Spinal cord (tissue), 10 donors: ENCODE measurements around the gene IGFBP6. TPM values are rescaled to one million over a fixed set of nuclear protein-coding genes. Genes with fewer than 3 reads are reported as not detected.

Source experiments
- DNase-seq, 6 donors: peaks; one replicate each; pipeline versions ENCODE4 v3.0.0 to v3.0.0-alpha.2; 2013 to 2015; ENCODE audit warnings: low spot score in 6 of 6, low read depth in 4 of 6
- H3K27ac ChIP-seq: one replicate; pipeline ENCODE4 v1.5.1; 2013; ENCODE audit warnings: low read depth, low read length, control low read depth
- H3K27me3 ChIP-seq: one replicate; pipeline ENCODE4 v1.6.1; 2013; ENCODE audit warnings: low read length; ENCODE audit not compliant: control insufficient read depth, insufficient read depth
- H3K36me3 ChIP-seq: one replicate; pipeline ENCODE4 v1.6.1; 2013; ENCODE audit warnings: low read length; ENCODE audit not compliant: control insufficient read depth, insufficient read depth
- H3K4me1 ChIP-seq: one replicate; pipeline ENCODE4 v1.6.1; 2013; ENCODE audit warnings: low read length; ENCODE audit not compliant: control insufficient read depth, insufficient read depth
- H3K4me3 ChIP-seq: one replicate; pipeline ENCODE4 v1.5.1; 2013; ENCODE audit warnings: low read depth, low read length, control low read depth
- H3K9me3 ChIP-seq: one replicate; pipeline ENCODE4 v1.6.1; 2013; ENCODE audit warnings: low read length; ENCODE audit not compliant: control insufficient read depth, insufficient read depth
- WGBS: methylation state at CpG from one replicate; pipeline ENCODE4 v1.1.5; 2013; ENCODE audit warnings: missing lambda C conversion rate; ENCODE audit not compliant: insufficient coverage; 5-methylcytosine and 5-hydroxymethylcytosine counted together
- polyA plus RNA-seq, 2 donors: library from polyadenylated mRNA; unstranded; fragments of 120-200 nt; gene quantifications; one replicate each; pipeline ENCODE4 v1.2.1, GENCODE V29; 2013; ENCODE audit not compliant: insufficient read length in 2 of 2
- small RNA-seq: library from RNA; depleted of rRNA; stranded (forward); fragments of <200 nt; gene quantifications from one replicate; pipeline ENCODE3, GENCODE V24; 2014; ENCODE audit warnings: low replicate concordance
- total RNA-seq, 2 donors: library from RNA; depleted of rRNA in 1 of 2; stranded (reverse); fragments of 120-200 nt in 1 of 2; fragments of >200 nt in 1 of 2; gene quantifications; one replicate each; pipeline versions ENCODE4 v1.2.3 to v1.2.4, GENCODE V29; 2013 to 2014
- donor health status: healthy.

IGFBP6 gene
- total and polyA plus RNA-seq, 4 donors, result 33.5 to 149 (median 85.8) TPM

GRCh38 chr12:53131844-53132243 is 34.4 kb downstream of the IGFBP6 start:
- WGBS, result 96% methylated on average over 2 of the region's 2 CpGs
- Histone ChIP-seq H3K27ac (no peak overlapping the region), H3K4me3 (no peak overlapping the region), H3K27me3 (no peaks in the 10 kb centered on the region), H3K36me3 (no peaks in the 10 kb centered on the region), H3K4me1 (no peaks in the 10 kb centered on the region), H3K9me3 (no peaks in the 10 kb centered on the region)
- no peak for DNase-seq

DNA sequence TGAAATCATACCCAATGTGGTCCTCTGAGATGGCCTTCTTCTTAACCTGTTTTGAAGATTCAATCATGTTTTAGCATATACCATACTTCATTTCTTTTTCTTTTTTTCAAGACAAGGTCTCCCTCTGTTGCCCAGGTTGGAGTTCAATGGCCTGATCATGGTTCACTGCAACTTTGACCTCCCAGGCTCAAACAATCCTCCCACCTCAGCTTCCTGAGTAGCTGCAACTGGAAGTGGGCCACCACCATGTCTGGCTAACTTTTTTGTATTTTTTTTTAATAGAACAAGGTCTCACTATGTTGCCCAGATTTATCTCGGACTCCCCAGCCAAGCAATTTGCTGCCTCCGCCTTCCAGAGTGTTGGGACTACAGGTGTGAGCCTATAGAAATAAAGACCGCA is 36.3 kb downstream of the IGFBP6 start:
- DNase-seq, result no peak
- WGBS, result no CpG with 5 or more reads among the region's 3 CpGs

GRCh38 chr12:53143355-53143754 is 45.9 kb downstream of the IGFBP6 start:
- Histone ChIP-seq H3K9me3 (no peaks in the 10 kb centered on the region), H3K27me3 (no peaks in the 10 kb centered on the region), H3K27ac (no peak overlapping the region), H3K4me3 (no peak overlapping the region), H3K36me3 (no peaks in the 10 kb centered on the region), H3K4me1 (no peaks in the 10 kb centered on the region)
- 80% methylated on average over 4 of the region's 4 CpGs for WGBS
- no peak for DNase-seq

More for the DNA sequence above, 36.3 kb downstream of the IGFBP6 start:
- H3K9me3 ChIP-seq, result no peaks in the 10 kb centered on the region
- H3K27me3 ChIP-seq, result no peaks in the 10 kb centered on the region
- H3K27ac ChIP-seq, result no peak overlapping the region
- no peaks in the 10 kb centered on the region for H3K36me3 ChIP-seq
- H3K4me3 ChIP-seq, result no peak overlapping the region
- no peaks in the 10 kb centered on the region for H3K4me1 ChIP-seq

GRCh38 chr12:53145383-53146260 is 48.2 kb downstream of the IGFBP6 start:
- Histone ChIP-seq H3K27me3 (no peaks in the 10 kb centered on the region), H3K4me3 (no peak overlapping the region), H3K36me3 (no peaks in the 10 kb centered on the region), H3K27ac (no peak overlapping the region), H3K9me3 (no peaks in the 10 kb centered on the region), H3K4me1 (no peaks in the 10 kb centered on the region)
- 75% methylated on average over 2 of the region's 5 CpGs for WGBS
- DNase-seq, result no peak

- DNase-seq, result no peak
- H3K4me1 ChIP-seq, result no peaks in the 10 kb centered on the region
- H3K9me3 ChIP-seq, result no peaks in the 10 kb centered on the region
- no peak overlapping the region for H3K27ac ChIP-seq
- no peak overlapping the region for H3K4me3 ChIP-seq
- H3K36me3 ChIP-seq, result no peaks in the 10 kb centered on the region
- H3K27me3 ChIP-seq, result no peaks in the 10 kb centered on the region
- WGBS, result no CpG with 5 or more reads among the region's 5 CpGs
Measured at GRCh38 chr12:53147181-53147580, 49.7 kb downstream of the IGFBP6 start.

- Histone ChIP-seq H3K27me3 (no peaks in the 10 kb centered on the region), H3K4me1 (no peaks in the 10 kb centered on the region), H3K36me3 (no peaks in the 10 kb centered on the region), H3K9me3 (no peaks in the 10 kb centered on the region), H3K4me3 (no peak overlapping the region), H3K27ac (no peak overlapping the region)
- 96% methylated on average over 5 of the region's 15 CpGs for WGBS
- DNase-seq, result no peak
Measured at GRCh38 chr12:53147653-53148052, 50.2 kb downstream of the IGFBP6 start.

DNA sequence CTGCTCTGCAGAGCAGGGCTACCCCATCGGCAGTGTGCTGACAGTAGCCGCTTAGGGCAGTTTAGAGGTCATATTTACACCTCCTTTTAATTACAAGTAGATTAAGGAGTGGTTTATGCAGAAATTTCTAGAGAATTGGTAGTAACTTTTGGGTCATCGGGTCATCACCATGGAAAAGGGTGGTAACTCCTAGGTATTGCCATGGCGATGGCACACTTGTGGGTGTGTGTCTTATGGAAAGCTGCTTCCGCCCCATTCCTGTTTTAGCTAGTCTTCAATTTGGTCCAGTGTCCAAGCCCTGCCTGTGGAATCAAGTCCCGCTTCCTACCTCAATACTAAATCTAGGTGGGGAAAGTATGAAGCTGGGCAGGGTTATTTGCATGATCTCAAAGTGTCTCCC is 53.6 kb downstream of the IGFBP6 start:
- H3K9me3 ChIP-seq, result no peaks in the 10 kb centered on the region
- no peak for DNase-seq
- no peaks in the 10 kb centered on the region for H3K27me3 ChIP-seq
- no peak overlapping the region for H3K4me3 ChIP-seq
- H3K36me3 ChIP-seq, result no peaks in the 10 kb centered on the region
- WGBS, result 43% methylated on average over 1 of the region's 6 CpGs
- H3K27ac ChIP-seq, result no peak overlapping the region
- H3K4me1 ChIP-seq, result no peaks in the 10 kb centered on the region

Small RNA genes within 50 kb of the gene (small RNA-seq; reads per million reads assigned to genes)
- not detected for gene HIGD1AP1
- 0.18 reads per million for gene MIR6757
- not detected for gene RNU6-333P

Other genes starting within 250 kb of the IGFBP6 start
- gene KRT78, start 248.7 kb upstream of the IGFBP6 start, total RNA-seq, result under 1 TPM in 1 of 2 donors, not detected in 1; 0.11 TPM
- not detected for gene KRT78, start 248.7 kb upstream of the IGFBP6 start, polyA plus RNA-seq
- gene KRT8, start 192.6 kb upstream of the IGFBP6 start, total RNA-seq, result 10 to 100 TPM in 1 of 2 donors, under 1 TPM in 1; 0.99 to 12.0 TPM
- gene KRT8, start 192.6 kb upstream of the IGFBP6 start, polyA plus RNA-seq, result 10 to 100 TPM in 1 of 2 donors, 1 to 10 TPM in 1; 1.7 to 10.1 TPM
- 10 to 100 TPM; 14.6 to 52.1 TPM for gene KRT18, start 148.5 kb upstream of the IGFBP6 start, total RNA-seq
- 10 to 100 TPM; 18.2 to 26.7 TPM for gene KRT18, start 148.5 kb upstream of the IGFBP6 start, polyA plus RNA-seq
- 100 to 1,000 TPM; 569 to 678 TPM for gene EIF4B, start 91.2 kb upstream of the IGFBP6 start, total RNA-seq
- gene EIF4B, start 91.2 kb upstream of the IGFBP6 start, polyA plus RNA-seq, result 100 to 1,000 TPM; 215 to 225 TPM
- gene TNS2, start 47.6 kb upstream of the IGFBP6 start, total RNA-seq, result 100 to 1,000 TPM in 1 of 2 donors, 10 to 100 TPM in 1; 23.1 to 117 TPM
- 100 to 1,000 TPM; 102 to 142 TPM for gene TNS2, start 47.6 kb upstream of the IGFBP6 start, polyA plus RNA-seq
- gene SPRYD3, start 18.3 kb upstream of the IGFBP6 start, total RNA-seq, result 10 to 100 TPM; 34.1 to 34.5 TPM
- gene SPRYD3, start 18.3 kb upstream of the IGFBP6 start, polyA plus RNA-seq, result 10 to 100 TPM; 74.1 to 76.2 TPM
- not detected for gene SOAT2, start 5.8 kb downstream of the IGFBP6 start, total RNA-seq
- under 1 TPM in 1 of 2 donors, not detected in 1; 0.21 TPM for gene SOAT2, start 5.8 kb downstream of the IGFBP6 start, polyA plus RNA-seq
- 10 to 100 TPM; 20.1 to 26.1 TPM for gene ZNF740, start 83.1 kb downstream of the IGFBP6 start, total RNA-seq
- 10 to 100 TPM; 40.4 to 46.4 TPM for gene ZNF740, start 83.1 kb downstream of the IGFBP6 start, polyA plus RNA-seq
- gene CSAD, start 83.3 kb downstream of the IGFBP6 start, total RNA-seq, result 10 to 100 TPM; 22.3 to 34.4 TPM
- gene CSAD, start 83.3 kb downstream of the IGFBP6 start, polyA plus RNA-seq, result 100 to 1,000 TPM in 1 of 2 donors, 10 to 100 TPM in 1; 48.1 to 127 TPM
- under 1 TPM; 0.61 to 0.79 TPM for gene ITGB7, start 109.6 kb downstream of the IGFBP6 start, total RNA-seq
- gene ITGB7, start 109.6 kb downstream of the IGFBP6 start, polyA plus RNA-seq, result under 1 TPM; 0.62 to 0.70 TPM
- 10 to 100 TPM; 12.2 to 18.2 TPM for gene RARG, start 134.5 kb downstream of the IGFBP6 start, total RNA-seq
- 10 to 100 TPM; 10.8 to 20.1 TPM for gene RARG, start 134.5 kb downstream of the IGFBP6 start, polyA plus RNA-seq
- gene ESPL1, start 170.6 kb downstream of the IGFBP6 start, total RNA-seq, result 1 to 10 TPM; 3.0 to 4.5 TPM
- 1 to 10 TPM; 6.0 to 9.2 TPM for gene ESPL1, start 170.6 kb downstream of the IGFBP6 start, polyA plus RNA-seq
- gene PFDN5, start 197.9 kb downstream of the IGFBP6 start, total RNA-seq, result 100 to 1,000 TPM; 381 to 945 TPM
- 100 to 1,000 TPM; 566 to 570 TPM for gene PFDN5, start 197.9 kb downstream of the IGFBP6 start, polyA plus RNA-seq
- 10 to 100 TPM; 31.4 to 72.7 TPM for gene MYG1, start 202.0 kb downstream of the IGFBP6 start, total RNA-seq
- 10 to 100 TPM; 86.8 to 93.5 TPM for gene MYG1, start 202.0 kb downstream of the IGFBP6 start, polyA plus RNA-seq
- 10 to 100 TPM; 27.2 to 69.4 TPM for gene AAAS, start 223.9 kb downstream of the IGFBP6 start, total RNA-seq
- gene AAAS, start 223.9 kb downstream of the IGFBP6 start, polyA plus RNA-seq, result 10 to 100 TPM; 63.4 to 84.3 TPM
- gene SP7, start 238.7 kb downstream of the IGFBP6 start, total RNA-seq, result under 1 TPM; 0.22 to 0.30 TPM
- under 1 TPM; 0.22 to 0.29 TPM for gene SP7, start 238.7 kb downstream of the IGFBP6 start, polyA plus RNA-seq